ENCODE results near the gene ANK3.

Gene ANK3

DNA sequence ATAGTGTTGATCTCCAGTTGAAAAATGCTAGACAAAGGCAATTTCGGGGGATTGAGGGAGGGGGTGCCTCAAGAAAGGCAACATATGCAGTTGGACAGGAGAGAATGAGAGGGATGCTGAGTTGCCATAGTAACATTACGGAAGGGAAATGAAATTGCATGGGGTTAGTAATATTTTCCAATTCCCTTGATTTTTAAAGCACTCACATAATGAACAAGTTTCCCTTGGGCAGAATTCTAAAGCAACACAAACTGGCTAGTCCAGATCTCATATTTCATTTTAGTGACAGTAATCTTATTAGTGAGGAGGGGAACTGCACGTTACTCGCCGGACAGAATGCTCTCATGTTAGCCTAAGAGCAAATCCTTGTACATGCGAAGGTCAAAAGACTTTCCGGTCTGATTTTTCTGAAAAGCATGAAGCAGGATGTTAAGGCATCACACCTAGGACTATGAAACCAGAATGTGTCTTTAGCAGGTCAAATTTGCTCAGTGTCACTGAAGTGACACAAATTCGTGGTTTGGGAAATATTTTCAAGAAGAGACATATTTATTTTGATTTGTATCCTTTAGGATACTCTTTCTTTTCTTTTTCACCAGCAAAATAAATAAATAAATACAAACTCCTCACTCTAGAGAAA, 165.5 kb downstream of the ANK3 start:
- DNase-seq (ENCODE audit: low read depth), result no peak

DNA sequence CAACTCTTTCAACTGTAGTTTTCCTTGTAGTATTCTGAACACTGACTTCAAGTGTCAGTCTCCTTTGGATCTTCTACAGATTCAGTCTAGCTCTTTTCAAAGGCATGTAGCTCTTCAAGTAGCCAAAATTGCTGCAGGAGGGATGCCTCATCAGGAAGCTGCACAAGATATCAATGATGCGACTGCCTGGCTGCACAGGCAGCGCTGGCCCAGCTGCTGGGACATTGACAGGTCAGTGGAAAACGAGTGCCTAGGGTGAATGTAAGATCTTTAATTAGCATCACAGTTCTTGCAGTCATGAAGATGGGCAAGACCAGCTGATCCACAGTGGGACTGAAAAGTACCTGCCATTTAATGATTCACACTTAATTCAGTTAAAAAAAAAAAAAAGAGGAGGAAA, 167.6 kb downstream of the ANK3 start:
- DNase-seq (ENCODE audit: low read depth), result no peak

DNA sequence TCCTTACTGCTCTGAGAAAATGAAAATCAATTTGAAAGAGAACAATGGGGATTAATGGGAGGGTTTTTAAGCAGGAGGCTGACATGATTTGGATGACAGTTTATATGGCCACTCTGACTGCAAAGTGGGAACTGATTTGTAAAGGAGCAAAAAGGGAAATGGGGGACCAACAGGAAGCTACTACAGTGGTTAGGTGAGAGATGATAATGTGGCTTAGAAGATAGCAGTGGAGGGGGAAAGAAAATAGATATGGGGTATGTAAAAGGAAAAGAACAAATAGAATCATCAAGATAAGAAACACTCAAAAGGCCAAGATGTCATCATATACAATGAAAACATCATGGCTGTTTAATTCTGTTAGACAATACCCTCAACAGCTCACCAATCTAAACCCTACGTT, 177.5 kb downstream of the ANK3 start:
- no peak for DNase-seq (ENCODE audit: low read depth)

DNA sequence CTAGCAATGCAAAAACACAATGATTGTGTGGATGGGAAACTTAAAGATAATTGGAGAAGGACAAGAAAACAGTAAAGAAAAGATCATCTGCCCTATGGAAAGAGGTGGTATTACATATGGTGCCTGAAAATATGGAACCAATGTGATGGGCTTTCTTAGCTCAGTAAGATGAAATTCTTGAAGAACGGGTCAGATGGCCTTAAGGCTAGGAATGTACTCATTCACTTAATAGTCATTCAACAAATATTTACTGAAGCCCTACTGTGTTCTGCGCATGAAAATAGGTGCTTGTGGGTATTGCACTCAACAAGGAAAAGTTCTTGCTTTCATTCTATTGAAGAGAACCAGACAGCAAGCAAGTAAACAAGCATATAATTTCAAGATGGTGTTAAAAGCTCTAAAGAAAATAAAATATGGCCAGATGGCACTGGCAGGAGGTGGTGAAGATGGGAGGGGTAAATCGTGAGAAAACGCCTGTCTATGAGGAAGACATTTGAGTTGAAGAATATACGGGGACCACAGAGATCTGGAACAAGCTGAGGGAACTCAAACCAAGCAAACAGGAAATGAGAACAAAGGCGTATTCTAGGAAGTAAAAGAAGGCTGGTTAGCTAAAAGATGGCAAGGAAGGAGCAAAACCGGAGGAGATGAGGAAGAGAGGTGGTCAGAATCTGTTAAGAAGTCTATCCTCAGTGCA, 179.7 kb downstream of the ANK3 start:
- no peak for DNase-seq (ENCODE audit: low read depth)

DNA sequence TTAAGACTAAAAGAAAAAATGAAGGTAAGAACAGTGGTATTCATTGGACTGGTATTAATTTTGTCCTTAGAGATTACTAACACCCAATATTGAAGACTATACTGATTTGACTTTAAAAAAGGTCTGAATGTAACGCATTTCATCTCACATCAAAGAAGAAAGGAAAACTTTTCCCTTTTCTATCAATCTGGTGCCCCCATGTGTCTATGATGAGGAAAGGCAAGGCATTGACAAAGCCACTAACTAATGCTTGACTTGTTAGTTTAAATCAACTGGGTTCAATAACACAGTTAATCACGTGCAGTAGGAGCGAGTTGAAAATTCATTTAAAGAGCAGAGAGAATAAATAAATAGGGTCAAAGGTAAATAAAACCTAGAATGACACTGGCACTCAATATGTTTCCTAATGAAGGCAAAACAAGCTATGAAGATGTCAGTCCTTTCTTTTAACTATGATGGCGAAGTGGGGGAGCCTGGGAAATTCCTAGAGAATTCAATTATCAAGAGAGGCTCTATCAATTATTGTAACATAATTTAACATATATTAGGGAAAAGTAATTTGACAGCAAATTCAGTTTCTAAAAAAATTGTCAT, 180.9 kb downstream of the ANK3 start:
- DNase-seq (ENCODE audit: low read depth), result no peak

DNA sequence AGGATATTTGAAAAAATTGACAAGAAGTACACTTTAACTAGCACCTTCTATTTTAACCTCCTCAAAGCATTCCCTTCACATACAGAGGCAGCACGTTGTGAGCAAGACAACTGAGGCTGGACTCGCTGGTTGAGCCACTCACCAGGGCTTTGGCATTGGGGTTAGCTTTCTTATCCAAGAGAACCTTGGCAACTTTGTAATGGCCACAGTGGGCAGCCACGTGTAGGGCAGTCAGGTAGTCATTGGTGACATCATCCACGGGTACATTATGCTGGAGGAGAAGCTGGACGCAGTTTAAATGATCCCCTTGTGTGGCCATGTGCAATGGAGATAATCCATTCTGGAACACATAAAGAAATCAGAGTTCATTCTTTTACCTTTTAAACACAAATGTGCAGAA, 181.8 kb downstream of the ANK3 start:
- DNase-seq (ENCODE audit: low read depth), result no peak

DNA sequence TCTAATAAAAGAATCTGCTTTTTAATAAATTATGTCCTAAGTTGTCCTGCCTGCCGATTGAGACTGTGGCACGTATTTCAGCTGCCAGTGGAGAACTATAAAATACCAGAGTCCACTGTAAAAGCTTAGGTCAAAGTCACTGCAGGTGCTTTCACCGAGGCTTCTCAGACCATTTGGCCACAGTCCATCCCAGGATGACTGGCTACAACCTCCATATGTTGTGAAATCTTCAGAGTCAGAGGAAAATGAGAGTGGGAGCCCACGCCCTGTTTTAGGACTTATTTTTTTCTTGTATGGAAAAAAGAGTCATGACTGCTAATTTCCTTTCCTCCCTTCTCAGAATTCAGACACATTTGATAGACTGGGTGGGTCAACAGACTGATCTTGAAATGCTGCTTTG, 182.9 kb downstream of the ANK3 start:
- no peak for DNase-seq (ENCODE audit: low read depth)

DNA sequence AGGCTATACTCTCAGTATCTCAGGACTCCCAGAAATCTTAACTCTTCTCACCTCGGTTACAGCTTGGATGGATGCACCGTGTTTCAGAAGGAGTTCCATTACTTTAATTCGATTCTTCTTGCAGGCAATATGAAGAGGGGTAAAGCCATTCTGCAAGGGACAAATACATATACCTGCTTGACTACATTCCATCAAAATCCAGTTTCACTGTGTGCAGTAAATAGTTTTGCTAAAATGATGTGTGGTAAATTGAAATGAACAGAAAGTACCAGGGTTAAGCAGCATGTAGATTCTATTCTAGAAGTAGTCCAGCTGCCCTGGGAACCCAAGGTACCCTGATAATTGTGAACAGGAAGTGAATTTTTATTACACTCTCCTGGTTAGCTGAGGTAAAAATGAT, 183.9 kb downstream of the ANK3 start:
- no peak for DNase-seq (ENCODE audit: low read depth)

DNA sequence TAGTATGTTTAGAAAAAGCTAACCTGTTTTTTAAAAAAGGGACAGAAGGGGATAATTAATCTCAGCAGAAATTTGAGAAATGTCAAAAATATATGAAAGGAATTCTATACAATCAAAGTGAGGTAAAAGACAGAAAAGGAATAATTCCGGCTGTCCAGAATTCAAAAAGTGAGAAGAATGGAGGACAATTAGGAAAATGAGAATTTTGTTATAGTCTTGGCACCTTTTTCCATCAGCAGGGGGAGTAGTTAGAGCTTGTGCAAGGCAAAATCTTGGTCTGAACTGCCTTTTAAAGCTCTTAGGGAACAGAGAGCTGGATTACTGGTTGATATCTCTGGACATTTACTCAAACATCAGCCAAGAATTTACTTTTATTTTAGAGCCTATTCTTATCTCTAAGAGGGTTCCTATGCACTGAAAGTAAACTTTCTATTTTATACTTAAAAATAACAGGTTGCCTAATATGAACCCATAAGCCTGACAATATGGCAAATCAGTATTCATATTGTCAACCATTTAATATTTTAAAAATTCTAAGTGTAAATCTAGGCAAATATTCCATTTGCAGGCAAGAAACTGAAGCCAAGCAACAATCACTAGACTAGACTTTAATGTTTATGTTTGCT, 185.6 kb downstream of the ANK3 start:
- DNase-seq (ENCODE audit: low read depth), result no peak

DNA sequence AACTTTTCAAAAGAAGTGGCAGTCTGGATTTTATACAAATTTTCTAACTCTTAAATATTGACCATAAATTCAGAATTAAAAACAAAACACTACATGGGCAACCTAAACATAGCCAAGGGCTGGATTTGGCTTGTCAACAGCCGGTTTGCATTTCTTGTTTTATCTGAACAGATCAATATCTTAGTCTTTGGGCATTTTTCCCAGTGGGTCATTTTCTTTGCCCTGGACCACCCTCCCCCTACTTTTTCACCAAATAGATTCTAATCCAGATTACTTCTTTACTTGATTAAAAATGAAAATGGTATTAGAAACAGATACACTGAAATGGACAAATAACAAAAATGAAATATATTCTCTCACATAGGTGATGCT, 189.0 kb downstream of the ANK3 start:
- no peak for DNase-seq (ENCODE audit: low read depth)

DNA sequence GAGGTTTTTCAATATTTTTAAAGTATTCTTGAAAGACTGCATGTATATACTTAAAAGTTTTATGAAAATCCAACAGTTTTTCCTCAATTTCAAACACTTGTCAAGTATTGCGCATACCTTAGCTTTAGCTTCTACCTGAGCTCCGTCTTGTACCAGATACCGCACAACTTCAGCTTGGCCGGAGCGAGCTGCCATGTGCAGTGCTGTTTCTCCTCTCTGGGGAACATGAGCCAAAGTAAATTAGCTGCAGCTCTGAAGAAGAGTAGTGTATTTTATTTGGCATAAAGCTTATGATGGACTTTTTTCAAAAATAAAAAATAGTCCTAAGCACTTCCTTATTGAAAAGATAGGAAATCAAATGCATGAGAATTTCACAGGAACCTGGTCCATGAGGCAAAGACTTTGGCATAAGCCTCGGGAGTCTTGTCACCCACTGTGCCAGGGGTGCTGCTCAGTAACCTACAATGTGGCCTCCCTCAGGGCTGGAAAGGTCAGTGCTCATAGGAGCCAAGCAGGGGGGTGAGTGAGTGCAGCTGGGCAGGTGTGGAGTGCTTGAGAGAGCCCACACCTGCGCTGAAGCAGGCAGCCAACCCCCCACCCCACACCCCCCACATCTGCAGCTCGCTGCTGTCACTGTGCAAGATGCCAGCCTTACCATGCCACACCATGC, 189.5 kb downstream of the ANK3 start:
- DNase-seq (ENCODE audit: low read depth), result no peak

DNA sequence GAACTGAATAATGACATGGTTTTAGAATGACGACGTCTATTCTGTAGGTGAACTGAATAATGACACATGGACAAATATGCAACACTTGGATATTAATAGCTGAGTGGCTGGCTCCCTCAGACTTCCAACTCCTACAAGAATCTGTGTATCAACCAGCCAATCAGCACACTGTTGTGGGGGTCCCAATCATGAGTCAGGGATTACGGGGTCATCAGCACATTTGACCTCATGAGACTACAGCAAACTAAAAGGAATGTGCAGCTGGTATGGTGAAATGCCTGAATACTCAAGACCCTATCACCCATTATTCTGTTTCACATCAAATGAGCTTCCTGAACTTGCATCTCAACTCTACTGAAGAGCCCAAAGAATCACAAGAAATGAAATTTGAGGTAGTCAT, 192.5 kb downstream of the ANK3 start:
- no peak for DNase-seq (ENCODE audit: low read depth)

DNA sequence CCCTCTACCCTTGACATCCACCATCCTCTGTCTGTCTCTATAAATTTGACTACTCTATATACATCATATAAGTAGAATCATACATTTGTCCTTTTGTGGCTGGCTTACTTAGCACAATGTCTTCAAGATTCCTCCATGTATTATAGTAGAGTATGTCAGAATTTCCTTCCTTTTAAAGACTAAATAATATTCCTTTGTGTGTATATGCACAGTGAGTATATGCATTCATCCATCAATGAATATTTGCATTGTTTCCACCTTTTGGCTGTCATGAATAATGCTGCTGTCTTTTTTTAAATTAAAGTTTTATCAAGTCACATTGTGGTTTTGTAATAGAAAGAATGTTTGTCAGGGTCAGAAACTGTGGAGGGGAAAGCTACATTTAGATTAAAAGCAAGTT, 195.3 kb downstream of the ANK3 start:
- DNase-seq (ENCODE audit: low read depth), result no peak

DNA sequence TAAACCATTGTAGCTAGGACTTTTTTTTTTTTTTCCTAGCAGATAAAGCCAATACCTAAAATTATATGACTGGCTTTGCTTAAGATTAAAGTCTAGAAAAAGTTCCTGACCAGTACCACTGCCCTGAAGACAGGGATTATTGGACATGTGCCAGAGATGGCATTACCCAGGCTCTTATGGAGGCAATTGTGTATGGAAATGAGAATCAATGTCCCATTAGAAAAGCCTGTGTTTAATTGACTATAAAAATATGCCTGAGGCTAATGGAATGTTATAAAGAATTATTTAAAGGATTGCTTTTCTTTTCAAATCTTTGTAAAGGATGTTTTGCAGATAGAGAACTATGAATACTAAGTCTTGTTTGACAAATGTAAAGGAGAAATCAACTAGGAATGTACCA, 196.7 kb downstream of the ANK3 start:
- no peak for DNase-seq (ENCODE audit: low read depth)

DNA sequence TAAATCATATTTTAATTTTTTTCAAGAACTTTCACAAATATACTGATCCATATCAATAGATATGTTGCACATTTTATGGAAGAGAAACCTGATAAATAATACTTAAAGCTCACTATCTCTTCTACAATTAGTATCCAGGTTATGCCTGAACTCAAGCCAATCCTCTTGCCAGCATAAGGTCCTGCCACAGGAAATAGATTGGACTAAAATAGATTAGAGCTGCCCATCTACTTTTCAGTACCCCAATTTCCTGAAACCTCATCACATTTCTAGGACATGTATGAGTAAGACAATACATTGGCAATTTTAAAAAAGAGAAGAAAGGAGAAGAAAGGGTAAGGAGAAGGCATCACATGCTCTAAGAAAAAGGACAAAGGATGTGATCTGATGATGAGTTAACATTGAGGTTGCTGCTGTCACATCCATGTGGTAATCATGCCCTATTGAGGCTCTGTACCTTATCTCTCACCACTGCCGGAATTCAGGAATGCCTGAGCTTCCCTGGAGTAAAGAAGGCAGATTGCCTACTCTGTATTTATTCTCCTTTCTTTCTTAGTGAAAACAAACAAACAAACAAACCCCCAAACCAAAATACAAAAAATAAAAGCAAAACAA, 199.7 kb downstream of the ANK3 start:
- DNase-seq (ENCODE audit: low read depth), result no peak

DNA sequence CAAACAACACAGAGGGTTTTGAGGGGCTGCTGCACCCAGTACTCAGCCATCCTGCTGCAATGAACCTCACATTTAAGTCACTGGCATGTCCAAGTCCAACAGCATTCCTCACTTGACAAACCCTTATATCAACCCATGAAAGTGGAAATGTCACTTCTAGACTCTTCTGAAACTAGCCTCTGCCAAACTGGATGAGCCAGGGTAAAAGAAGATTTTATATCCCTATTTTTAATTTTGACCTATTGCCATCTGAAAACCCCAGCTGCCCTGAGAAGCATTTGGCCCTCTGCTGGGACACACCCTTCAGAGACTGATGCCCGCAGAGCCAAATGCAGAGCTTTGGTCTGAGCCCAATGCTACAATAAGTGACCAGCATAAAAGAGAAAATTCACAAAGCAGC, 201.1 kb downstream of the ANK3 start:
- DNase-seq (ENCODE audit: low read depth), result no peak

DNA sequence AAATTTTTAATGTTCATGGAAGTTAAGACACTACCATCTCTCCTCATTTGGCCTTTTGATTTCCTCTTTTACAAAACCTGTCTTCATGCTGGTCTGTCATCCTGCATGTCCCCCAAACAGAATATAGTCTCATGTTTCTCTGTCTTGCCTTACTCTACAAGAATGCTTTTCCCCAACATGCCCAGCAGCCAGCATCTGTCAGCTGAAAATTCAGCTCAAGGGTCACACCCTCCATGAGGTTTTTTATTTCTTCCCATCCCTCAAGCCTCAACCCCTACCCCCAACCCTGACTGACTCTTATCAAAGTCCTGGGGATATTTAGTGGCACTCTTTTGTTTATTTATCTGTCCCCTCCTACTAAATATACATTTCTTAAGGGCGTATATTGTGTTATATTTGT, 202.0 kb downstream of the ANK3 start:
- no peak for DNase-seq (ENCODE audit: low read depth)

DNA sequence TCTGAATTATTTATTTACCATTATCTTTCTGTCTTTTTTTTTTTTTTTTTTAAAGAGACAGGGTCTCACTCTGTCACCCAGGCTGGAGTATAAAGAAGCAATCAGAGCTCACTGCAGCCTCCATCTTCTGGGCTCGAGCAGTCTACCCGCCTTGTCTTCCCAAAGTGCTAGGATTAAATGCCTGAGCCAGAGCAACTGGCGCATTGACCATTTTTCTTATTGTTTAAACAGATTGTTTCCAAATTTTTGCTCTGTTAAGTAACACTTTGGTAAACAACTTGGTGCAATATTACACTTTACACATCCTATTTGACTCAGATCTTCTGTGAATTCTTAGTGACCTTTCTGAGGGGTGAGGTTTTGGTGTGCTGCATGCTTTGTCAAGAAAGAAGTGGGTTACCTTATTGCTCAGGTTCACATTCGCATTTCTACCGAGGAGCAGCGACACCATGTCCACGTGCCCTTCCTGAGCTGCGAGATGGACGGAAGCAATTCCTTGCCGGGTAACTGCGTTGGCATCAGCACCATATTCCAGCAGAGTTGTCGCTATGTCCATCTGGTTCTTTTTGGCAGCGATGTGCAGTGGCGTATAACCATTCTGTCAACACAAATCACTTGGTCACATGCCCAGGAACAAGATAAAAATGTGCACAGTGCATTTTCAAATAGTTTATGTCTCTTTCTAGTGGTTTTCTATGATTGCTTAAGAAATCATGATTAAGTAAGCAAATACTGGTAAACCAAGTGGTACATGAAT, 203.2 kb downstream of the ANK3 start:
- DNase-seq (ENCODE audit: low read depth), result no peak

DNA sequence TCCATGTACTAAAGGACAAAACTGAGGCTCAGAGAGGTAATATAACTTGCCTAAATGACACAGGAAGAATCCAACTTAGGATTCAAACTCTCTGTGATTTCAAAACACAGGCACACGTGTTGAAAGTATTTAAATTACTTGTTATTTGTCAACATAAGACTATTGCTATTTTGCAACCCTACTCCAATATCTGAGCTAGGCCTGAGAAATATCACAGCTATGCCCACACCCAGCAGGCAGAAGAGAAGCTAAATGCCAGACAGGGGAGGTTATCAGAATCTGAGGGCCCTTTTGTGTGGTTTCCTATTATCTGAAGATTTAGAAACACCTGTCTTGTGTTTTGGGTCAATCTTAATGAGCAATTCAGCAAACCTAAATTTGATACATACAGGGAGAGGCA, 204.3 kb downstream of the ANK3 start:
- DNase-seq (ENCODE audit: low read depth), result no peak

DNA sequence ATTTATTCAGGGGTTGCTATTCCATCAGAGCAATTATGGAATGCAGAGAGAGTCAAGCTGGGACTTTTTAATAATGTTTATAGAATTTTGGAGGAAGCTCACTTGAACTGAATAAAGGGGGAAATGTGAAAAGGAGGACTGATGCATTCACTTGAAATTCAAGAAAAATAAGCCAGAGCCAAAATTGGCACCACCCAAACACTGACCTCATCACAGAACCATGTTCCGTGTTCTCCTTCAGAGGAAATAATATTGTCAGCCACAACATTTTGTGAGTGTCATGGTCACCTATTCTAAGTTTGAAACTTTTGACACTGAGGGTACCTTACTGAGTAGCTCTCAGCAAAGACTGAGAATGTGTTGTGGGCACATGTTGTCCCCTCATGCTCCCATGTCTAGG, 207.0 kb downstream of the ANK3 start:
- DNase-seq (ENCODE audit: low read depth), result no peak

DNA sequence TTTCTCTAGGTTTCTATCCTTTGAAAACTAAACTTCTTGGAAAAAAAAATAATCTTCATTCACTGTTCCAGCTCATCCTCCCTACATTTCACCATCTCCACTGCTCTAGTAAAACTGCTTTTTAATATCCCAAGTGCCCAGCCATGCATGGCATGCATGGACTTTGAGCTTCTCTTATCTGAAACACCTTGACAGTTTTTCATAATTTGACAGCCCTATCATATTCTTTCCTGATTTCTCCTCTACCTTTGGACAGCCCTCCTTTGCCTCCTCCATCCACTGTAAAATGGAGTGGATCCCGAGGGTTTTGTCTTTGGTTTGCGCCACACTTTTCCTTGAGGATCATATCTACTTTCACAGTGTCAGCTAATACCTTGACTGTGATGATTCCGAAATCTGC, 212.8 kb downstream of the ANK3 start:
- no peak for DNase-seq (ENCODE audit: low read depth)

Measured in stimulated activated CD8-positive, alpha-beta memory T cell treated with anti-CD3 and anti-CD28 coated beads, Interleukin-15, amount 100 ng/mL, for 24 hours (primary cell).